ENCODE measurements around the gene SPEF2. TPM values are rescaled to one million over a fixed set of nuclear protein-coding genes. Genes with fewer than 3 reads are reported as not detected.

SPEF2 gene
- total RNA-seq, 2 experiments from 2014 or later, result 14.1 to 14.6 TPM

DNA sequence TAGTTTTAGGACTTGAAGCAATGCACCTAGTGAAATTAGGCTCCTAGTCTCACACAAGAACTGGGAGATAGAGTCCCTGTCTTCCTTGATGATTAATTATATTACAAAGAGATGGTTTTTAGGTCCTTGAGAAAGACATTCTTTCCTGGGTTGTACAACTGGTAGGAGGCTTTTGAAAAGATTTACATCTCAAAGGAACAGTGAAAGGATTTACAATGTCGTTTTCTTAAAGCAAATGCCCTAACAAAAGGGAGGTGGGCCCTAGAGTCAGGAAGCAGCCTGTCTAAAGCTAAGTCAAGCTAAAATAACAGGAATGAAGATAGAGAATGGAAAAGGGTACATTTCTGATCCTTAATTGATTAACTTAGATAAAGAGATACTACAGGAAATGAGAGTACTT is 136.8 kb downstream of the SPEF2 start:
- Mint-ChIP-seq H3K27ac (no peak overlapping the region), H3K4me3 (no peak overlapping the region), H3K27me3 (no peaks in the 10 kb centered on the region), H3K4me1 (peaks cover 10% of the 10 kb centered on the region), H3K9me3 (ENCODE audit: low read depth) (no peaks in the 10 kb centered on the region), H3K36me3 (ENCODE audit: low read depth) (no peaks in the 10 kb centered on the region)
- intact Hi-C loops (cut with DNase I, micrococcal nuclease), result no loop called here
- ChIA-PET POLR2A (no interaction called here), CTCF (interaction anchor here (1.3 kb wide), 1 partner anchor 22 kb away, joined by 4 read pairs; no protein-coding TSS in a partner anchor)
- no peak for DNase-seq
- ATAC-seq, result no peak

DNA sequence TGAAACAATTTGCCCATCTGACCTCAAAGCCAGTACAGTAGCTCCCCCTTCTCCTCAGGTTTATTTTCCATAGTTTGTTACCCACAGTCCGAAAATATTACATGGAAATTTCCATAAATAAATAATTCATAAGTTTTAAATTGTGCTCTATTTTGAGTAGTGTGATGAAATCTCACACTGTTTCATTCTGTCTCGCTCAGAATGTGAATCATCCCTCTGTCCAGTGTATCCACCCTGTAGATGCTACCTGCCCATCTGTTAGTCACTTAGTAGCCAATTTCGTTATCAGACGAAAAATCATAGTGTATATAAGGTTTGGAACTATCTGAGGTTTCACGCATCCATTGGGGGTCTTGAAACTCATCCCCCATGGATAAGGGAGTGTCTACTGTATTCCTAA is 138.3 kb downstream of the SPEF2 start:
- no peaks in the 10 kb centered on the region for H3K27me3 Mint-ChIP-seq
- H3K4me1 Mint-ChIP-seq, result peaks cover 14% of the 10 kb centered on the region
- no peaks in the 10 kb centered on the region for H3K9me3 Mint-ChIP-seq (ENCODE audit: low read depth)
- ChIA-PET CTCF (no interaction called here), POLR2A (no interaction called here)
- H3K36me3 Mint-ChIP-seq (ENCODE audit: low read depth), result no peaks in the 10 kb centered on the region
- no peak overlapping the region for H3K4me3 Mint-ChIP-seq
- intact Hi-C loops (cut with DNase I, micrococcal nuclease), result no loop called here
- H3K27ac Mint-ChIP-seq, result no peak overlapping the region
- ATAC-seq (no peak), DNase-seq (no peak)

- DNase-seq, result no peak
- no peaks in the 10 kb centered on the region for H3K27me3 Mint-ChIP-seq
- ATAC-seq, result peak; percentile 42
- ChIA-PET CTCF (interaction anchor here (1.1 to 1.4 kb wide), 2 partner anchors 21 to 168 kb away, joined by 5 to 6 read pairs; no protein-coding TSS in a partner anchor), POLR2A (no interaction called here)
- H3K4me3 Mint-ChIP-seq, result no peak overlapping the region
- no peak overlapping the region for H3K27ac Mint-ChIP-seq
- intact Hi-C loops (cut with DNase I, micrococcal nuclease), result no loop called here
- peaks cover 32% of the 10 kb centered on the region for H3K4me1 Mint-ChIP-seq
- H3K36me3 Mint-ChIP-seq (ENCODE audit: low read depth), result no peaks in the 10 kb centered on the region
- no peaks in the 10 kb centered on the region for H3K9me3 Mint-ChIP-seq (ENCODE audit: low read depth)
Measured at GRCh38 chr5:35758151-35758724, 140.6 kb downstream of the SPEF2 start.

DNA sequence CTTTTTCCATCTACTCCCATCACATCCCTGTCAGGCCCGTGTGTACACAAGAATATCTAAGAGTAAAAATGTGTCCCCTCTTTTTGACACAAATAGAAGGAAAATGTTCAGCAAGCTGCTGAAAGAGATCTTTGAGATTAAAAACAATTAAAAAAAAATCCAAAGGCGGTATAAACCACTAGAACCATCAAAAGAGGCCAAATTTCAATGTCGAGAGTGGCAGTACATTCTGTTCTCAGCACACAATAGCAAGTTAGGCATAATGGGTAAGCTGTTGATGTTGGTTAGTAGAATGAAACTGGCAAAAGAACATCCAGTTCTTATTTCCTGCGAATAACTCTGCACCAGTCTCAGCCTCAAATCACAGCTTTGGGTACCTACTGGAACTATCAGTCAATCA is 143.9 kb downstream of the SPEF2 start:
- peaks cover 5% of the 10 kb centered on the region for H3K36me3 Mint-ChIP-seq (ENCODE audit: low read depth)
- H3K27ac Mint-ChIP-seq, result peak overlapping the region; percentile 1
- no peaks in the 10 kb centered on the region for H3K9me3 Mint-ChIP-seq (ENCODE audit: low read depth)
- ATAC-seq, result no peak
- no peaks in the 10 kb centered on the region for H3K27me3 Mint-ChIP-seq
- ChIA-PET CTCF (interaction anchor here (0.7 to 0.8 kb wide), 2 partner anchors 24 to 85 kb away, joined by 3 read pairs; no protein-coding TSS in a partner anchor), POLR2A (no interaction called here)
- no peak overlapping the region for H3K4me3 Mint-ChIP-seq
- peaks cover 34% of the 10 kb centered on the region for H3K4me1 Mint-ChIP-seq
- intact Hi-C loops (cut with DNase I, micrococcal nuclease), result no loop called here
- no peak for DNase-seq

DNA sequence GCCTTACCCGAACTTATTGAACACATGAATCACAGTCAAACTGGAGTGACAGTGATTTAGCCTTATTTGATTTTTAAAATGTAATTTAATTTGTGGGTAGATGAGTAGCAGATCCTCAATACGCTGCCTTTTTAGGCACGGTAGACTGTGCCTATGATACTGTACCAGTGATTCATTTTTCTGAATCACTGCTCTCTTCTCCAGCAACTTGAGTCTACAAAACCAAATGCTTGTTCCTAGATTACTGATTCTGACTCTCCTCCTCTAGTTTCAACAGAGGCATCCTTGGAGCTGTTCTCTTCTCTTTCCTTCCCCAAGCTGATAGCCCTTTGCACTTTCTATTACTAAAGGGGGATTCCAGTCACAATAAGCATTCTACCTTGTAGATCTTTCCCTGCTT is 144.7 kb downstream of the SPEF2 start:
- no peak overlapping the region for H3K27ac Mint-ChIP-seq
- ChIA-PET CTCF (interaction anchor here (0.7 to 1.0 kb wide), 3 partner anchors 12 to 86 kb away, joined by 3 to 4 read pairs (median 3); no protein-coding TSS in a partner anchor), POLR2A (no interaction called here)
- ATAC-seq (peak; percentile 78), DNase-seq (no peak)
- peaks cover 36% of the 10 kb centered on the region for H3K4me1 Mint-ChIP-seq
- no peaks in the 10 kb centered on the region for H3K9me3 Mint-ChIP-seq (ENCODE audit: low read depth)
- intact Hi-C loops (cut with DNase I, micrococcal nuclease), result no loop called here
- peaks cover 5% of the 10 kb centered on the region for H3K36me3 Mint-ChIP-seq (ENCODE audit: low read depth)
- no peaks in the 10 kb centered on the region for H3K27me3 Mint-ChIP-seq
- no peak overlapping the region for H3K4me3 Mint-ChIP-seq

GRCh38 chr5:35765921-35766320 is 148.3 kb downstream of the SPEF2 start:
- intact Hi-C loops (cut with DNase I, micrococcal nuclease), result no loop called here

DNA sequence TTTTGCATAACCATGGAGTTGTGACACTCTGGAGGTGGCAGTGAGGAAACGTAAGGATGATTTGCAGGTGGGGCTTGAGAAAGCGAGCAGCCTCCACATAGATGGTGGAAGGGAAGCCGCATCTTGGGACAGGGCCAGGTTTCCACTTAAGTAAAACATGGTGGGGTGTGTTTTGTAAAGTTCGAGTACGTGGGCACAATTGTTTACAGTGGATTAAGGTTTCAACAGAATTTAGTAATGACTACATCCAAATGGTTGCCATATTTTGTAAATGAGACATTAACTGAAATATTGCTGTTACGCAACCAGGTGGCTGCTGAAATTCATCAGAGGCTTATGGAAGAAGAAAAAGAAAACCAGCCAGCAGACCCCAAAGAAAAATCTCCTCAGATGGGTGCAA is 153.6 kb downstream of the SPEF2 start:
- Mint-ChIP-seq H3K27me3 (no peaks in the 10 kb centered on the region), H3K27ac (no peak overlapping the region), H3K4me1 (peaks cover 53% of the 10 kb centered on the region), H3K36me3 (ENCODE audit: low read depth) (peaks cover 12% of the 10 kb centered on the region), H3K4me3 (no peak overlapping the region), H3K9me3 (ENCODE audit: low read depth) (peaks cover 5% of the 10 kb centered on the region)
- ChIA-PET POLR2A (no interaction called here), CTCF (interaction anchor here (0.9 to 1.2 kb wide), 3 partner anchors 14 to 116 kb away, joined by 3 to 4 read pairs (median 4); no protein-coding TSS in a partner anchor)
- intact Hi-C loops (cut with DNase I, micrococcal nuclease), result loop anchor here in 1 of 2 experiments (5.0 kb wide), 2 partner anchors 119 to 294 kb away; no protein-coding TSS in a partner anchor
- DNase-seq (no peak), ATAC-seq (no peak)

More at GRCh38 chr5:35765921-35766320, 148.3 kb downstream of the SPEF2 start:
- Mint-ChIP-seq H3K9me3 (ENCODE audit: low read depth) (no peaks in the 10 kb centered on the region), H3K27ac (no peak overlapping the region), H3K4me3 (no peak overlapping the region), H3K4me1 (peaks cover 28% of the 10 kb centered on the region), H3K36me3 (ENCODE audit: low read depth) (peaks cover 5% of the 10 kb centered on the region), H3K27me3 (no peaks in the 10 kb centered on the region)
- ChIA-PET CTCF (interaction anchor here (1.4 to 2.1 kb wide), 2 partner anchors 15 to 161 kb away, joined by 3 to 6 read pairs; no protein-coding TSS in a partner anchor), POLR2A (interaction anchor here (1.6 kb wide), 1 partner anchor 88 kb away, joined by 3 read pairs; no protein-coding TSS in a partner anchor)
- ATAC-seq (no peak), DNase-seq (no peak)

DNA sequence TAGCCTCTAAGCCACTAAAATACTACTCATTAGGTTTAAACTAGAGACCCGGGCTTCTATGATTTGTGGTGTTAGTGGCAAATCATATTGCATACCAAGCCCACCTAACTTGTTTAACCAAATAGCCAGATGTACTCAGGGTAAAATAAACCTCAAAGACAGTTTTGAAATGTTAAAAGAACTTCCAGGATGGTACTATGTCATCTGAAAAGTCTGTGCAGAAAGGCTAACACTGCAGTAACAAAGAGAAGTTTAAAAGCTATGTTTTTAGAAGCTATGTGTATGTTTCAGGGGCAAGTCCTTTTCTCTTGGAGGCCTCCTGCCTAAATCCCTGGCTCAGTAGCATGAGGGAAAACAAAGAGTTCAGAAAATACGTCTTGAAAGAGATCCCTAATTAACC is 154.2 kb downstream of the SPEF2 start:
- ChIA-PET POLR2A (no interaction called here), CTCF (interaction anchor here (1.0 to 1.2 kb wide), 3 partner anchors 14 to 50 kb away, joined by 3 to 4 read pairs (median 4); no protein-coding TSS in a partner anchor)
- intact Hi-C loops (cut with DNase I, micrococcal nuclease), result loop anchor here (2.0 to 5.0 kb wide), 3 partner anchors 31 to 295 kb away; no protein-coding TSS in a partner anchor
- H3K27me3 Mint-ChIP-seq, result no peaks in the 10 kb centered on the region
- ATAC-seq (no peak), DNase-seq (no peak)
- H3K4me3 Mint-ChIP-seq, result no peak overlapping the region
- H3K4me1 Mint-ChIP-seq, result peaks cover 55% of the 10 kb centered on the region
- H3K9me3 Mint-ChIP-seq (ENCODE audit: low read depth), result peaks cover 5% of the 10 kb centered on the region
- peaks cover 12% of the 10 kb centered on the region for H3K36me3 Mint-ChIP-seq (ENCODE audit: low read depth)
- H3K27ac Mint-ChIP-seq, result peak overlapping the region; percentile 24

GRCh38 chr5:35773967-35774366 is 156.3 kb downstream of the SPEF2 start:
- Mint-ChIP-seq H3K27me3 (no peaks in the 10 kb centered on the region), H3K9me3 (ENCODE audit: low read depth) (peaks cover 5% of the 10 kb centered on the region), H3K4me1 (peaks cover 71% of the 10 kb centered on the region), H3K36me3 (ENCODE audit: low read depth) (peaks cover 12% of the 10 kb centered on the region), H3K4me3 (no peak overlapping the region), H3K27ac (peak overlapping the region; percentile 78)
- ChIA-PET CTCF (interaction anchor here (0.7 kb wide), 2 partner anchors 20 to 76 kb away, joined by 3 to 4 read pairs; no protein-coding TSS in a partner anchor), POLR2A (no interaction called here)
- intact Hi-C loops (cut with DNase I, micrococcal nuclease), result loop anchor here (1.0 to 5.0 kb wide), 6 partner anchors 33 to 297 kb away; no protein-coding TSS in a partner anchor
- ATAC-seq, result peak; percentile 89
- DNase-seq, result peak; percentile 60

DNA sequence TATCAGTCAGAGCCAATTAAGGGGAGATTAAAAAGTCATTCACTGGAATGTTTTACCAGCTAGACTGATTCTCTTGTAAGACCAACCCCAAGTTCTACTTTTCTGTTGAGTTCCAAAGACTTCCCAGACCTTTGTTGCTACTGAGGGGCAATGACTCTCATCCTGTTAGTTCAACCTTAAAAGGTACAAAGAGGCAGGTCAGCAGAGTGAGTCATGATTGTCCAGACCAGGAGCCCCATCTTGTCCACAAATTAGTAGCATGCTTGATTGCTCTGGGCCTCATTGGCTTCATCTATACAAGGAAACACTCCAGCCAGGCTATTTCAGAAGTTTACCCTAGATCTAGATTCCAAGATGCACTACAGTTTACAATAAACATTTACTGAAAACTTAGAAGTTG is 159.1 kb downstream of the SPEF2 start:
- intact Hi-C loops (cut with DNase I, micrococcal nuclease), result loop anchor here (1.0 to 5.0 kb wide), 6 partner anchors 34 to 160 kb away; partner anchors contain the start of gene SPEF2 (in 1 of the 2)
- Mint-ChIP-seq H3K27me3 (no peaks in the 10 kb centered on the region), H3K9me3 (ENCODE audit: low read depth) (peaks cover 2% of the 10 kb centered on the region), H3K4me3 (no peak overlapping the region), H3K4me1 (peaks cover 85% of the 10 kb centered on the region), H3K36me3 (ENCODE audit: low read depth) (peaks cover 13% of the 10 kb centered on the region), H3K27ac (peak overlapping the region; percentile 53)
- POLR2A ChIA-PET, result no interaction called here
- CTCF ChIA-PET, result interaction anchor here (0.7 to 6.2 kb wide), 26 partner anchors 9 to 160 kb away, joined by 3 to 58 read pairs (median 5); partner anchors contain the start of gene IL7R
- DNase-seq, result no peak
- ATAC-seq, result no peak

DNA sequence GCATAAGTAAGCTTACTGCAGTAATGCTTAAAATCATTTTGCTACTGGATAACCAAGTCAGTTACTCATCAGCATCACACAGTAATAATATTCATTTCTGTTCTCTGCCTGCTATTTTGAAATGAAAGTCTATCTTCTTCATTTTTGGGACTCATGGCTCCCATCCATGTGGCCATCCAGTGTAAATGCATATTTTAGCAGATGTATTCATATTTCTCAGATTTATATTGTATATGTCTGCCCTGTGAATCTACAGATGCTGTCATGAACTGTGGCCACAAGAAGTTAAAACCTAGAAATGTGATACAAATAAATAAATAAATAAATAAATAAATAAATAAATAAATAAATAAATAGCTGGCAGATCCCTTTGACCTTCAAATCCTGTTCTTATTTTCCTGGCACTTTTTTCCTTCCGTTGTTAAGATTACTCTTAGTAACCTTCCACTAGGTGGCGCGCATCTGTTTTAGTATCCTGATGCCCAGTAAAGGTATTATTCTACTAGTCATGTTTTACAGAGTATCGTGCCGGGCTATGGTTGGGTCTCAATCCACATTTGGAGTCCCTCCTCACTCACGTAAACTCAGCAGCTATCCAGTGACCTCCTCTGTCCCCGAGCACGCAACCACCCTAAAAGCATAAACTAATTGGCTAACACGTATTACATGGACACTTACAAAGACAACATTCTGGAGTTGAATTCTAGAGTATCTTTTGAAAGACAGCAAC is 159.9 kb downstream of the SPEF2 start:
- peak; percentile 86 for DNase-seq
- peaks cover 2% of the 10 kb centered on the region for H3K9me3 Mint-ChIP-seq (ENCODE audit: low read depth)
- H3K4me1 Mint-ChIP-seq, result peaks cover 84% of the 10 kb centered on the region
- peak overlapping the region; percentile 79 for H3K27ac Mint-ChIP-seq
- peaks cover 9% of the 10 kb centered on the region for H3K36me3 Mint-ChIP-seq (ENCODE audit: low read depth)
- POLR2A ChIA-PET, result no interaction called here
- peak; percentile 33 for ATAC-seq
- no peaks in the 10 kb centered on the region for H3K27me3 Mint-ChIP-seq
- intact Hi-C loops (cut with DNase I, micrococcal nuclease), result loop anchor here (1.0 to 5.0 kb wide), 6 partner anchors 35 to 161 kb away; partner anchors contain the start of gene SPEF2 (in 1 of the 2)
- CTCF ChIA-PET, result interaction anchor here (0.7 to 6.2 kb wide), 27 partner anchors 8 to 159 kb away, joined by 3 to 58 read pairs (median 6); partner anchors contain the start of gene IL7R
- H3K4me3 Mint-ChIP-seq, result peak overlapping the region; percentile 17

Measured in activated CD4-positive, alpha-beta T cell treated with anti-CD3 and anti-CD28 coated beads for 36 hours (primary cell).